Cardiac fibroblast (primary cell): ENCODE data around the gene RHOBTB3.
A peak's percentile ranks its signal among the peaks of the same experiment; 100 is the strongest.
"Not testable (repeated sequence)": the region's sequence is repeated elsewhere in the genome, so short reads cannot be mapped to it uniquely, and the experiment has no call there.

Source experiments
- DNase-seq, 2 donors: peaks; one replicate each; pipeline versions ENCODE4 v3.0.0 to v3.0.0-alpha.2; 2010; ENCODE audit warnings: low read depth in 2 of 2
- H3K4me3 ChIP-seq, 2 donors: replicated peaks in 1 of 2; 1 replicate in 1 of 2; 2 replicates in 1 of 2; pipeline ENCODE4 v1.5.1; 2011; ENCODE audit warnings: low read depth in 2 of 2, low read length in 2 of 2, mild to moderate bottlenecking in 2 of 2, moderate library complexity in 1 of 2
- TF ChIP-seq, protein P1 (sequence below): IDR thresholded peaks from one replicate; pipeline ENCODE4 v1.5.1; 2011; ENCODE audit warnings: low read depth, mild to moderate bottlenecking, low read length, inconsistent platforms

The RHOBTB3 gene

DNA sequence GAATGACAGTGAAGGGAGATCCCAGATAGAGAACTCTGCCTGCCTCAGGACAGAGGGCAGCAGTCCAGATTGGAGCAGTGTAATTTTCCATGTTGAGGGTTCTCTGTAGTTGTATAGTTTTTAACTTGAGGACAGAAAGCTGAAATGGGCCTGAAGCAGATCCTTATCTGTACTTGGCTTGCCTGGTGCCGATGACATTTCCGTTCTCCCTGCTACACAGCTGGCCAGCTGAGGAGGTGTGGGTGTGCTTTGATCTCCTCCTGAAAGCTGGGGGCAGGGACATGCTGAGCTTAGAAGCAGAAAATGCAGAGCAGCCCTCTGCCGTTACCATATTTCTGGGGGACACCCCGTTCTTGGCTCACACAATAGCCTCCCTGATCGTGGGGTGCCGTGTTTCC is 80.9 kb downstream of the RHOBTB3 start:
- DNase-seq = peak in 1 of 2 donors; percentile 61
- TF ChIP-seq, protein P1, sequence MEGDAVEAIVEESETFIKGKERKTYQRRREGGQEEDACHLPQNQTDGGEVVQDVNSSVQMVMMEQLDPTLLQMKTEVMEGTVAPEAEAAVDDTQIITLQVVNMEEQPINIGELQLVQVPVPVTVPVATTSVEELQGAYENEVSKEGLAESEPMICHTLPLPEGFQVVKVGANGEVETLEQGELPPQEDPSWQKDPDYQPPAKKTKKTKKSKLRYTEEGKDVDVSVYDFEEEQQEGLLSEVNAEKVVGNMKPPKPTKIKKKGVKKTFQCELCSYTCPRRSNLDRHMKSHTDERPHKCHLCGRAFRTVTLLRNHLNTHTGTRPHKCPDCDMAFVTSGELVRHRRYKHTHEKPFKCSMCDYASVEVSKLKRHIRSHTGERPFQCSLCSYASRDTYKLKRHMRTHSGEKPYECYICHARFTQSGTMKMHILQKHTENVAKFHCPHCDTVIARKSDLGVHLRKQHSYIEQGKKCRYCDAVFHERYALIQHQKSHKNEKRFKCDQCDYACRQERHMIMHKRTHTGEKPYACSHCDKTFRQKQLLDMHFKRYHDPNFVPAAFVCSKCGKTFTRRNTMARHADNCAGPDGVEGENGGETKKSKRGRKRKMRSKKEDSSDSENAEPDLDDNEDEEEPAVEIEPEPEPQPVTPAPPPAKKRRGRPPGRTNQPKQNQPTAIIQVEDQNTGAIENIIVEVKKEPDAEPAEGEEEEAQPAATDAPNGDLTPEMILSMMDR = no peak

DNA sequence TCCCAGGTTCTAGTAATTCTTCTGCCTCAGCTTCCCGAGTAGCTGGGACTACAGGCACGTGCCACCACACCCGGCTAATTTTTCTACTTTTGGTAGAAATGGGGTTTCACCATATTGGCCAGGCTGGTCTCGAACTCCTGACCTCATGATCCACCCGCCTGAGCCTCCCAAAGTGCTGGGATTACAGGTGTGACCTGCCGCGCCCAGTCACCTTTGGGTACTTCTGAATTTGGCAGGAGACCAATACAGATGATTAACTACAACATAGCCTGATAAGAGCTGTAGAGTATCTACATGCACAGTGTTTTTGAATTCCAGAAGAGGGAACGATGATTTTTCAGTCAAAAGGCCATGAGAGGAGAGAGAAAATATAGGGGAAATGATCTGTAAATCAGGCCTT is 81.9 kb downstream of the RHOBTB3 start:
- not testable (repeated sequence) for DNase-seq, H3K4me3 ChIP-seq

More for the DNA sequence above, 80.9 kb downstream of the RHOBTB3 start:
- no peak overlapping the region for H3K4me3 ChIP-seq

DNA sequence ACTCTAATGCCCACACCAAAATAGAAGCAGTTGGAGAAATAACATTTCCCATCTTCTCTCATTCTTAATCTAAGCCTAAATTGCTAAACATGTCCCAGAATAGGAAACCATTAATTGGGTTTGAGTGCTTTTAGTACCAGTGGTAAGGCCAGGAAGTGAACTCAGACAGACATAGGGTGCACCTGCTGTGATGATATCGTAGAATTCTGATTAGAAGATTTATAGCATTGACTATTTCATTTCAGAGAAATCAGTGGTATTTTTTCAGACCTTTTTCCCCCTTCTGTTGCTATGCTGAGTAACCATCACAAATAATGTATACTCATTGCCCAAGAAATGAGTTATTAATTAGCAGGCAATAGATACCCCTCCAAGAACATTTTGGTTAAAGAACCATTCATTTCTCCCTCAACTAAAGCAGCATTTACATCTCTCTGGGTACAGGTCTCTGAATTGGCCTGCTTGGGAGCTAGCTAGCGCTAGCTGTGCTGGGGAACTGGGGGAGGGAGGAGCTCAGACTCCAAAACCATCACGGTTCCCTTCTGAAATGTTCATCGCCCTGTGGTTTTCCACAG is 84.1 kb downstream of the RHOBTB3 start:
- TF ChIP-seq, protein P1 = no peak
- H3K4me3 ChIP-seq = no peak overlapping the region
- no peak for DNase-seq

DNA sequence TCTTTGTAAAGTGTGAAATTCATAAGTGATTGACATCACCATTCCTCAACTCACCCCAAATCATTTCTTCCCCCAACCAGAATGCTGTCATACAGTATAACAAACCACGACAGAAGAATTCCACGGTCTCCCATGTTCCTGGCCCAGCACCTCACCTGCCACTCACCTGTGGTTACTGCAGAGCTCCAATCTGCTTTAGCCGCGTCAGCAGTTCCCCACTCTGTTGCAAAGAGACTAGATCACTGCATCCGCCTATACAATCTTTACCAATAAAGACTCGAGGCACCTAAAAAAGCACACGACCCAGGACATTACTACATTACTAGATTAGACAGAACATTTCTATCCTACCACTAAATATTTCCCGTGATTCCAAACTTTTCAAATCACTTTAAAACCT is 85.2 kb downstream of the RHOBTB3 start:
- no peak for DNase-seq
- no peak overlapping the region for H3K4me3 ChIP-seq

DNA sequence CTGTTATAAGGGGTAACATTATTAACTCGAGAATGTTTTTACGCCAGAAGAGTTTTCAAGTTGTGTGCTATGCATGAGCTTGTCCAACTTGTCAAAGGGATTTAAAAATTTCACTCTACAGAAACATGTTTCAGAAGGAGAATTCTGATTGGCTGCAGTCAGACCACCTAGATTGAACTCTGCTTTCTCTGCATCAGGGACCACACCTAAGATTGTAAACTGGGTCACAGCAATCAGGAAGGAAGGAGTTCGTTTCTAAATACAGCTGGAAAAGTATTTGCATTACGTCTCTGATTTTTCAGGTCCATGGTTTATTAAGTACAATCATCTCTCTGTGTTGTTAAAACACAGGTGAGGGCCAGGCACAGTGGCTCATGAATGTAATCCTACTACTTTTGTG is 85.6 kb downstream of the RHOBTB3 start:
- no peak for DNase-seq
- H3K4me3 ChIP-seq = no peak overlapping the region
- TF ChIP-seq, protein P1 = no peak

More for the DNA sequence above, 85.2 kb downstream of the RHOBTB3 start:
- TF ChIP-seq, protein P1 = no peak

DNA sequence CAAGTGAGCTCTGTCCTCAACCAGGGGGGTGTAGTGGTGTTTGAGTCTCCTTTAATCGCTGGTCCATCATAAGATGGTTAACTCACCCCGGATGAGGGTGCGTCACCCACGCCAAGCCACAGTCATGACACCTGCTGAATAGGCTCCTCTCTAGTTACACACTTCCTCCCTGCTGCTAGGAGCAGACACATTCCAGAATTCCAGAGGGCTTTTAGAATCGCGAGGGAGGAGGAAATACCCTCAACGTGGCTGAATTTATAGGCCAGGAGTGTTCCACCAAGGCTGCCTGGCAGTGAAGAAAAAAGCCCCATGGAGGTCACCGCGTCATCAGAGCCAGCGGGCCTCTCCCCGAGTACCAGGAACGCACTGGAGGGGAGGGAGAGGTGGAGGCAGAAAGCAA is 86.3 kb downstream of the RHOBTB3 start:
- peak overlapping the region in 1 of 2 donors; percentile 27 for H3K4me3 ChIP-seq
- TF ChIP-seq, protein P1 = no peak
- peak in 1 of 2 donors; percentile 24 for DNase-seq

DNA sequence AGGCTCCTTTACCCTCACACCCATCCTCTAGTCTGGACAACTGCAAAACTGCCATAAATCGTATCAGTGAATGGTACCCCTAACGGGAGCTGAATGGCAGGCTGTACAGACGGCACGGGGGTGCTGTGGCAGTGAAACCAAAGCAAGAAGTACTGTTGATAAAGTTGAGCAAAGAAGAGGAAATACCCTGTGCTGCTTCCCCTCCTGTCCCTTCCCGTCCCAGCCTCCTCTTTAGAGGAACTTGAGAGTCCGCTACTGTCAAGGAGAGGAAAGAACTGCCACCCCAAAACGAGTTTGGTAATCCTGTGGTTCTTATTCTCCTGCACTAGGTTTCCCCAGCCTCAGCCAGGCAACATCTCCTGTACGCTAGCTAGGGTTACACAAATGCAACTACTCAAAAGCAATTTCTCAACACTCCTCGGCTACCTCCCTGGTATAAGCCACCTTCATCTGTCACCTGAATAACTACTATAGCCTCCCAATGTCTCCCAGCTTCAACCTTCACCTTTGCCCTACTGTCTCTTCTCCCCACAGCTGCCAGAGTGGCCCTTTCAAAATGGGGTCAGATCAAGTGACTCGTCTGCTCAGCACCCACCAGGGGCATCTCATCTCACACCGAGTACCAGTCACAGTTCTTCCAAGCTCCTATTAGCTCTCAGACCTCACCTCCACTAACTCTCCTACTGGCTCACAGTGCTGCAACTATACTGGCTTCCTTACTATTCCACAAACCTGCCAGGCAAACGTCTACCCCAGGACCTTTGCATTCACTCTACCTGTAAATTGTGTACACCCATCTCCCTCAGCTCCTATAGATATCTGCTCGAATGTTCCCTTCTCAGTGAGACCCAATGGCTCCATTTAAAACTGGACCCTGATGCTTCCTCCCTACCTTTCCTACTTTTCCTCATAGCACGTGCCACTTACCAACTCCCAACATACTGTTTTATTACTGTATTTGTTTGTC is 87.3 kb downstream of the RHOBTB3 start:
- no peak for DNase-seq
- TF ChIP-seq, protein P1 = no peak
- peak overlapping the region in 1 of 2 donors; percentile 27 for H3K4me3 ChIP-seq
